ENCODE data around the gene TTC28. TPM values are rescaled to one million over a fixed set of nuclear protein-coding genes. Genes with fewer than 3 reads are reported as not detected.
"Not testable (repeated sequence)": the region's sequence is repeated elsewhere in the genome, so short reads cannot be mapped to it uniquely, and the experiment has no call there.

TTC28 gene
- total RNA-seq, 5 donors from 2014 or later (not counting 1 experiment from before 2014, with no cell fraction given) = 2.3 to 7.8 (median 3.0) TPM

GRCh38 chr22:28663569-28663942 lies 16.1 kb downstream of the TTC28 start:
- ATAC-seq (replicated peaks in 1 of 4); H3K27ac ChIP-seq (ENCODE audit: low read length); H3K9me3 Mint-ChIP-seq; H3K4me3 ChIP-seq (ENCODE audit: control insufficient read depth in 1 of 2, extremely low read depth in 1 of 2, low read length in 1 of 2); H3K27ac Mint-ChIP-seq; DNase-seq; H3K4me3 Mint-ChIP-seq; H3K36me3 Mint-ChIP-seq; H3K9me3 ChIP-seq; H3K4me1 ChIP-seq (ENCODE audit: control insufficient read depth in 1 of 2, extremely low read depth in 1 of 2, insufficient read depth in 2 of 2, low read length in 2 of 2); POLR2A ChIA-PET; H3K36me3 ChIP-seq (ENCODE audit: control insufficient read depth in 2 of 2, extremely low read depth in 1 of 2, insufficient read depth in 1 of 2, low read length in 1 of 2); H3K4me1 Mint-ChIP-seq: not testable (repeated sequence)
- H3K27me3 ChIP-seq (replicated peaks in 1 of 2; ENCODE audit: control insufficient read depth in 2 of 2, extremely low read depth in 1 of 2, insufficient read depth in 2 of 2, low read length in 1 of 2) = peaks cover 0 to 32% of the 10 kb centered on the region in 2 experiments
- CTCF ChIA-PET = interaction anchor here in 1 of 2 donors (0.7 kb wide), 1 partner anchor 66 kb away, joined by 3 read pairs; no protein-coding TSS in a partner anchor
- no CpG with 5 or more reads among the region's 13 CpGs for WGBS (ENCODE audit: insufficient coverage)
- peaks cover 5 to 22% of the 10 kb centered on the region in 2 donors for H3K27me3 Mint-ChIP-seq

- Histone ChIP-seq H3K9me3 (no peaks in the 10 kb centered on the region), H3K27ac (ENCODE audit: low read length) (no peak overlapping the region), H3K27me3 (replicated peaks in 1 of 2; ENCODE audit: control insufficient read depth in 2 of 2, extremely low read depth in 1 of 2, insufficient read depth in 2 of 2, low read length in 1 of 2) (peaks cover 0 to 50% of the 10 kb centered on the region in 2 experiments), H3K4me1 (ENCODE audit: control insufficient read depth in 1 of 2, extremely low read depth in 1 of 2, insufficient read depth in 2 of 2, low read length in 2 of 2) (no peaks in the 10 kb centered on the region), H3K4me3 (ENCODE audit: control insufficient read depth in 1 of 2, extremely low read depth in 1 of 2, low read length in 1 of 2) (no peak overlapping the region), H3K36me3 (ENCODE audit: control insufficient read depth in 2 of 2, extremely low read depth in 1 of 2, insufficient read depth in 1 of 2, low read length in 1 of 2) (no peaks in the 10 kb centered on the region)
- Mint-ChIP-seq H3K4me1 (no peaks in the 10 kb centered on the region), H3K9me3 (no peaks in the 10 kb centered on the region), H3K4me3 (no peak overlapping the region), H3K27ac (peak overlapping the region in 1 of 2 donors; percentile 27), H3K27me3 (peaks cover 37 to 60% of the 10 kb centered on the region in 2 donors), H3K36me3 (no peaks in the 10 kb centered on the region)
- no peak for ATAC-seq (replicated peaks in 1 of 4)
- 87% methylated on average over 2 of the region's 3 CpGs for WGBS (ENCODE audit: insufficient coverage)
- CTCF ChIA-PET = no interaction called here
- POLR2A ChIA-PET = no interaction called here
- DNase-seq = no peak
Measured at GRCh38 chr22:28658448-28658847, 21.2 kb downstream of the TTC28 start.

DNA sequence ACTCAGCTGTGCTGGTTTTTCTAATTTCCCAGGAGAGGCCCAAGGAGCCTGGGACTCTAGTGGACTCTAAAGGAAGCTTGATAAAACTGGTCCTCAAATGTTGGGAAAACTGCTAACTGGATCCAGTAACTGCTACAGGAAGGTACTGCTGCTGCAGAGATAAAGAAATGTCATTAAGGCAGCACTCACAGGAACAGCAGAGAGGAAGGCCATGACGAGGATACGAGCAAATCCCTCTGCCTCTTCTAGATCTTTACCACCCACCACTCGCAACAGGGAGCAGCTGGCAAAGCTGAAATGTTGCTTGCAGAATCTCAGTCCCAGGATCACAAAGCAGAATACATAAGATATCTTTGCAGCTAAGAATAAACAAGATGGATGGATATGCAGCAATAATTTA lies 23.5 kb downstream of the TTC28 start:
- no peak overlapping the region for H3K4me3 Mint-ChIP-seq
- no peaks in the 10 kb centered on the region for H3K4me1 Mint-ChIP-seq
- DNase-seq = no peak
- Histone ChIP-seq H3K27me3 (replicated peaks in 1 of 2; ENCODE audit: control insufficient read depth in 2 of 2, extremely low read depth in 1 of 2, insufficient read depth in 2 of 2, low read length in 1 of 2) (peaks cover 0 to 56% of the 10 kb centered on the region in 2 experiments), H3K4me3 (ENCODE audit: control insufficient read depth in 1 of 2, extremely low read depth in 1 of 2, low read length in 1 of 2) (no peak overlapping the region), H3K9me3 (peaks cover 4% of the 10 kb centered on the region), H3K4me1 (ENCODE audit: control insufficient read depth in 1 of 2, extremely low read depth in 1 of 2, insufficient read depth in 2 of 2, low read length in 2 of 2) (no peaks in the 10 kb centered on the region), H3K27ac (ENCODE audit: low read length) (no peak overlapping the region), H3K36me3 (ENCODE audit: control insufficient read depth in 2 of 2, extremely low read depth in 1 of 2, insufficient read depth in 1 of 2, low read length in 1 of 2) (no peaks in the 10 kb centered on the region)
- WGBS (ENCODE audit: insufficient coverage) = no CpG with 5 or more reads among the region's 3 CpGs
- peaks cover 44 to 73% of the 10 kb centered on the region in 2 donors for H3K27me3 Mint-ChIP-seq
- CTCF ChIA-PET = no interaction called here
- POLR2A ChIA-PET = no interaction called here
- H3K36me3 Mint-ChIP-seq = no peaks in the 10 kb centered on the region
- no peak overlapping the region for H3K27ac Mint-ChIP-seq
- peaks cover 0 to 4% (median 0%) of the 10 kb centered on the region in 3 donors for H3K9me3 Mint-ChIP-seq
- ATAC-seq (replicated peaks in 1 of 4) = no peak

DNA sequence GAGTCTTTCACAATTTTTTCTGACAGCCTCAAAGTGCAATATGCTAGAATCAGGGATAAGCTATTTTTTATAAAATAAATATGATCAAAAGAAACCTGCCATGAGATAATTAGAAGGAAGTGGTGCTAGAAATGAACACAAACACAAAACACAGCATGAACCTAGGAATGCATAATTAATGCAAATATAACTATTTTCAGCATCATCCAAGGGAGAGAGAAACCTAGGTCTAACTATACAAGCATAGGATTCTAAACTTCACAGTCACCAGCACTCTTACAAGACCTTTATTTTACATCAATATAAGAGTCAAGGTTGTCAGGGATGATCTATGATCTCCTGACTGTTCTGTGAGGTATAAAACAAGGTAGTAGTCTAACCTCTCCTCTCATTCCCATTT lies 29.2 kb downstream of the TTC28 start:
- Histone ChIP-seq H3K27me3 (replicated peaks in 1 of 2; ENCODE audit: control insufficient read depth in 2 of 2, extremely low read depth in 1 of 2, insufficient read depth in 2 of 2, low read length in 1 of 2) (peaks cover 0 to 38% of the 10 kb centered on the region in 2 experiments), H3K4me3 (ENCODE audit: control insufficient read depth in 1 of 2, extremely low read depth in 1 of 2, low read length in 1 of 2) (no peak overlapping the region), H3K36me3 (ENCODE audit: control insufficient read depth in 2 of 2, extremely low read depth in 1 of 2, insufficient read depth in 1 of 2, low read length in 1 of 2) (no peaks in the 10 kb centered on the region), H3K4me1 (ENCODE audit: control insufficient read depth in 1 of 2, extremely low read depth in 1 of 2, insufficient read depth in 2 of 2, low read length in 2 of 2) (no peaks in the 10 kb centered on the region), H3K27ac (ENCODE audit: low read length) (no peak overlapping the region), H3K9me3 (peaks cover 4% of the 10 kb centered on the region)
- no peak for ATAC-seq (replicated peaks in 1 of 4)
- Mint-ChIP-seq H3K27ac (no peak overlapping the region), H3K4me1 (no peaks in the 10 kb centered on the region), H3K4me3 (no peak overlapping the region), H3K36me3 (no peaks in the 10 kb centered on the region), H3K9me3 (peaks cover 0 to 4% (median 0%) of the 10 kb centered on the region in 3 donors), H3K27me3 (peaks cover 48 to 71% of the 10 kb centered on the region in 2 donors)
- ChIA-PET CTCF (no interaction called here), POLR2A (no interaction called here)
- no peak for DNase-seq

DNA sequence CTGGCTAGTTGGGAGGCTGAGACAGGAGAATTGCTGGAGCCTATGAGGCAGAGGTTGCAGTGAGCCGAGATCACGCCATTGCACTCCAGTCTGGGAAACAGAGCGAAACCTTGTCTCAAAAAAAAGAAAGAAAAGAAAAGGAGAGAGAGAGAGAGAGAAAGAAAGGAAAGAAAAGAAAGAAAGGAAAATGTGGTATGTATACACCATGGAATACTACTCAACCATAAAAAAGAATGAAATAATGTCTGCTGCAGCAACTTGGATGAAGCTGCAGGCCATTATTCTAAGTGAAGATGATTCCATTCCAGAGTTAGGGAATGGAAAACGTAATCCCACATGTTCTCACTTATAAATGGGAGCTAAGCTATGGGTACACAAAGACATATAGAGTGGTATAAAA lies 30.8 kb downstream of the TTC28 start:
- Mint-ChIP-seq H3K27ac (no peak overlapping the region), H3K9me3 (peaks cover 0 to 4% (median 0%) of the 10 kb centered on the region in 3 donors), H3K27me3 (peaks cover 43 to 66% of the 10 kb centered on the region in 2 donors), H3K4me3 (no peak overlapping the region), H3K36me3 (no peaks in the 10 kb centered on the region), H3K4me1 (no peaks in the 10 kb centered on the region)
- no peak for ATAC-seq (replicated peaks in 1 of 4)
- Histone ChIP-seq H3K4me3 (ENCODE audit: control insufficient read depth in 1 of 2, extremely low read depth in 1 of 2, low read length in 1 of 2) (no peak overlapping the region), H3K27ac (ENCODE audit: low read length) (no peak overlapping the region), H3K9me3 (peaks cover 4% of the 10 kb centered on the region), H3K4me1 (ENCODE audit: control insufficient read depth in 1 of 2, extremely low read depth in 1 of 2, insufficient read depth in 2 of 2, low read length in 2 of 2) (no peaks in the 10 kb centered on the region), H3K36me3 (ENCODE audit: control insufficient read depth in 2 of 2, extremely low read depth in 1 of 2, insufficient read depth in 1 of 2, low read length in 1 of 2) (no peaks in the 10 kb centered on the region), H3K27me3 (replicated peaks in 1 of 2; ENCODE audit: control insufficient read depth in 2 of 2, extremely low read depth in 1 of 2, insufficient read depth in 2 of 2, low read length in 1 of 2) (peaks cover 0 to 47% of the 10 kb centered on the region in 2 experiments)
- no peak for DNase-seq
- WGBS (ENCODE audit: insufficient coverage) = no CpG with 5 or more reads among the region's 4 CpGs
- CTCF ChIA-PET = no interaction called here
- POLR2A ChIA-PET = no interaction called here

DNA sequence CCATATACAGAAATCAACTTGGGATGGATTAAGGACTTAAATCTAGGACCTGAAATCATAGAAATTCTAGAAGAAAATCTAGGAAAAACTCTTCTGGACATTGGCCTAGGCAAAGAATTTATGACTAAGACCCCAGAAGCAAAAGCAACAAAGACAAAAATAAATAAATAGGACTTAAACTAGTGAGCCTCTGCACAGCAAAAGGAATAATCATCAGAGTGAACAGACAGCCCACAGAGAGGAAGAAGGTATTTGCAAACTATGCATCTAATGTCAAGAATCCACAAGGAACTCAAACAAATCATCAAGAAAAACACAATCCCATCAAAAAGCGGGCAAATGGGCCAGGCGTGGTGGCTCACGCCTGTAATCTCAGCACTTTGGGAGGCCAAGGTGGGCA lies 32.4 kb downstream of the TTC28 start:
- ChIA-PET POLR2A (no interaction called here), CTCF (no interaction called here)
- no peaks in the 10 kb centered on the region for H3K9me3 Mint-ChIP-seq
- H3K27ac Mint-ChIP-seq = no peak overlapping the region
- DNase-seq (no peak), ATAC-seq (replicated peaks in 1 of 4) (no peak)
- no peaks in the 10 kb centered on the region for H3K36me3 ChIP-seq (ENCODE audit: control insufficient read depth in 2 of 2, extremely low read depth in 1 of 2, insufficient read depth in 1 of 2, low read length in 1 of 2)
- H3K4me1 ChIP-seq (ENCODE audit: control insufficient read depth in 1 of 2, extremely low read depth in 1 of 2, insufficient read depth in 2 of 2, low read length in 2 of 2) = no peaks in the 10 kb centered on the region
- peaks cover 44 to 64% of the 10 kb centered on the region in 2 donors for H3K27me3 Mint-ChIP-seq
- WGBS (ENCODE audit: insufficient coverage) = 100% methylated on average over 1 of the region's 3 CpGs
- H3K4me3 ChIP-seq (ENCODE audit: control insufficient read depth in 1 of 2, extremely low read depth in 1 of 2, low read length in 1 of 2) = no peak overlapping the region
- H3K4me3 Mint-ChIP-seq = no peak overlapping the region
- no peaks in the 10 kb centered on the region for H3K9me3 ChIP-seq
- H3K36me3 Mint-ChIP-seq = no peaks in the 10 kb centered on the region
- no peaks in the 10 kb centered on the region for H3K4me1 Mint-ChIP-seq
- no peak overlapping the region for H3K27ac ChIP-seq (ENCODE audit: low read length)
- H3K27me3 ChIP-seq (replicated peaks in 1 of 2; ENCODE audit: control insufficient read depth in 2 of 2, extremely low read depth in 1 of 2, insufficient read depth in 2 of 2, low read length in 1 of 2) = peaks cover 0 to 43% of the 10 kb centered on the region in 2 experiments

- WGBS (ENCODE audit: insufficient coverage) = 100% methylated on average over 1 of the region's 2 CpGs
- no peak for ATAC-seq (replicated peaks in 1 of 4)
- peaks cover 4 to 29% of the 10 kb centered on the region in 2 experiments for H3K27me3 ChIP-seq (replicated peaks in 1 of 2; ENCODE audit: control insufficient read depth in 2 of 2, extremely low read depth in 1 of 2, insufficient read depth in 2 of 2, low read length in 1 of 2)
- Mint-ChIP-seq H3K36me3 (no peaks in the 10 kb centered on the region), H3K9me3 (no peaks in the 10 kb centered on the region), H3K27me3 (peaks cover 34 to 50% of the 10 kb centered on the region in 2 donors), H3K4me1 (no peaks in the 10 kb centered on the region), H3K27ac (no peak overlapping the region), H3K4me3 (no peak overlapping the region)
- CTCF ChIA-PET = no interaction called here
- H3K27ac ChIP-seq (ENCODE audit: low read length) = no peak overlapping the region
- no peaks in the 10 kb centered on the region for H3K9me3 ChIP-seq
- no peak overlapping the region for H3K4me3 ChIP-seq (ENCODE audit: control insufficient read depth in 1 of 2, extremely low read depth in 1 of 2, low read length in 1 of 2)
- H3K4me1 ChIP-seq (ENCODE audit: control insufficient read depth in 1 of 2, extremely low read depth in 1 of 2, insufficient read depth in 2 of 2, low read length in 2 of 2) = no peaks in the 10 kb centered on the region
- no peaks in the 10 kb centered on the region for H3K36me3 ChIP-seq (ENCODE audit: control insufficient read depth in 2 of 2, extremely low read depth in 1 of 2, insufficient read depth in 1 of 2, low read length in 1 of 2)
- POLR2A ChIA-PET = no interaction called here
- no peak for DNase-seq
Measured at GRCh38 chr22:28639321-28639720, 40.3 kb downstream of the TTC28 start.

Measured in T-cell (primary cell).